ENCODE data around the gene L3MBTL4.

DNA sequence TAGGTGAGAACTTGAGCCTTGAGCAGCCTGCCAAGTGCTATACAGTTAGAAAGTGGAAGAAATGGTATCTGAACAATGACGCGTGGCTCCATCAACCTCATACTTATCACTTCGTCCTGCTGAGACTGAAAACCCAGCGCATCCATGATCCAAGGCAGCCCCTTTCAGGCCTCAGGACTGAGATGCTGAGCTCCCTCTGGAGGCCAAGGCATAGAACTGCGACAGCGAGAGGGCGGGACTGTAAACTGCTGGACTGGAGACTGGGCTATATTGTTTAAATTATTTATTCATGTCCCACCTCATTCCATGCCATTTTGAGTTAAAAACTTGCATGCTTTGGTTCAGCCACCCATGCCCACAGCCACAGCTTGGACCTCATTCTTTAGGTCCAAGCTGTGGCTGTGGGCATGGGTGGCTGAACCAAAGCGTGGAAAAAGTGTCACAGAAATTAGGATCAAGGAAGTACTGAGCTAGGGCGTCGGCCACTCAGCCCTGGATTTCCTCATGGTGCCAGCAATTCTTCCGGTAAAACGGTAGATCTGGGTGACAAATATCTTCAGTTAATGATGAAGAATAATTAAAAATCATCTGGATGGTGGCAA is 195.5 kb downstream of the L3MBTL4 start:
- TF ChIP-seq, protein P1, sequence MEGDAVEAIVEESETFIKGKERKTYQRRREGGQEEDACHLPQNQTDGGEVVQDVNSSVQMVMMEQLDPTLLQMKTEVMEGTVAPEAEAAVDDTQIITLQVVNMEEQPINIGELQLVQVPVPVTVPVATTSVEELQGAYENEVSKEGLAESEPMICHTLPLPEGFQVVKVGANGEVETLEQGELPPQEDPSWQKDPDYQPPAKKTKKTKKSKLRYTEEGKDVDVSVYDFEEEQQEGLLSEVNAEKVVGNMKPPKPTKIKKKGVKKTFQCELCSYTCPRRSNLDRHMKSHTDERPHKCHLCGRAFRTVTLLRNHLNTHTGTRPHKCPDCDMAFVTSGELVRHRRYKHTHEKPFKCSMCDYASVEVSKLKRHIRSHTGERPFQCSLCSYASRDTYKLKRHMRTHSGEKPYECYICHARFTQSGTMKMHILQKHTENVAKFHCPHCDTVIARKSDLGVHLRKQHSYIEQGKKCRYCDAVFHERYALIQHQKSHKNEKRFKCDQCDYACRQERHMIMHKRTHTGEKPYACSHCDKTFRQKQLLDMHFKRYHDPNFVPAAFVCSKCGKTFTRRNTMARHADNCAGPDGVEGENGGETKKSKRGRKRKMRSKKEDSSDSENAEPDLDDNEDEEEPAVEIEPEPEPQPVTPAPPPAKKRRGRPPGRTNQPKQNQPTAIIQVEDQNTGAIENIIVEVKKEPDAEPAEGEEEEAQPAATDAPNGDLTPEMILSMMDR (IDR thresholded peaks at IDR 0.05): peak; percentile 53 to 73 (median 62)
- no peak for TF ChIP-seq POLR2A (IDR thresholded peaks at IDR 0.05)

Data from heart left ventricle (tissue), 13 donors.